ENCODE data around the gene RASGRF1.
"Not testable (repeated sequence)": the region's sequence is repeated elsewhere in the genome, so short reads cannot be mapped to it uniquely, and the experiment has no call there.

RASGRF1 gene

DNA sequence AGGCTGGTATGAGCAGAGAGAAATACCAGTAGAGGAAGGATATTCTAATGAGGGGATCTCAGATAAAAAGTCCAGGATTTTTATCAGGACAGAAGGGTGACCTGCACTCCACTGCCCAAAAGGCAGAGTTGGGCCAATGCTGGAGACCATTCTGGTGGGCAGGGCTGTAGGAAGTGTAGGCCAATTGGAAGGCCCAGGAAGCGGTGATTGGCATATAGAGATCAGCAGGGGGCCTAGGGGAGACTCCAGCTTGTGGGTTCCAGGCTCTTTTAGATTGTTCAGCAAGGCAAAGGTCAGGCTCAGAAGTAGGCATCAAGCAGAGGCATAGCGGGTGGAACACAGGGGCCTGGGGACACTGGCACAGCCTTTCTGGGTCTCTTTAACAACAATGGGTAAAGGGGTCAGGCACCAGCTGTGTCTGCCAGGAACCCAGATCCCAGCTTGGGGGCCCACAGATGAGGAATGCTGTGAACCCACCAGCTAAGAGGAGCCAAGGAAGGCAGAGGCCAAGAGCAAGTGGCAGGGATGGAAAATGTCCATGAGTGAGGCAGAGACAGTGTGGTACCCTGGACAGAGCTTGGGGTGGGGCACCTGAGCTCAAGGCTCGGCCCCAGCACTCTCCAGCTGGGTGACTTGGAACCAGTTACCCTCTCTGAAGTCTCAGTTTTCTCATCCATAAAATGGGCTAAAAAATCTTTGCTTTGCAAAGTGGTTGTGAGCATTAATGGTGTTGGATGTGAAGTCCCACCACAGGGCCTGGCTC, 27.0 kb upstream of the RASGRF1 start:
- DNase-seq (ENCODE audit: low read depth): no peak

DNA sequence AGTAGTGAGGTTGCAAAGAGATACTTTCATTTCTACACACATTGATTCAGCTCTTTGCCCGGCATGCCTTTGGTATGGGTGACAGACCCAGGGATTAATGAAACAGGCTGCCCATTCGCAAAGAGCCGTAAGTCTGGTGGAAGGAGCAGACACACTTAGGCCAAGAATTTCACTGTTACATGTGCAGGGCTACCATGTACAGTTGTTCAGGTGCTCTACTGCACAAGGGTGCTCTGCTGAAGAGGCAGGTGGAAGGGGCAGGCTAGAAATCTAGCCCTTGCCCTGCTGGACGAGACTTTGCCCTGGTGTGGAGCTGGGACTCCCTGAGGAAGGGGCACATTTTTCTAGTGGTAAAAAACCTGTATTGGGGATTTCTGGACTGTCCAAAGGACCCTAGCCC, 26.2 kb upstream of the RASGRF1 start:
- H3K4me3 ChIP-seq (ENCODE audit: control insufficient read depth, low read depth, low read length): no peak overlapping the region
- TF ChIP-seq, protein P1, sequence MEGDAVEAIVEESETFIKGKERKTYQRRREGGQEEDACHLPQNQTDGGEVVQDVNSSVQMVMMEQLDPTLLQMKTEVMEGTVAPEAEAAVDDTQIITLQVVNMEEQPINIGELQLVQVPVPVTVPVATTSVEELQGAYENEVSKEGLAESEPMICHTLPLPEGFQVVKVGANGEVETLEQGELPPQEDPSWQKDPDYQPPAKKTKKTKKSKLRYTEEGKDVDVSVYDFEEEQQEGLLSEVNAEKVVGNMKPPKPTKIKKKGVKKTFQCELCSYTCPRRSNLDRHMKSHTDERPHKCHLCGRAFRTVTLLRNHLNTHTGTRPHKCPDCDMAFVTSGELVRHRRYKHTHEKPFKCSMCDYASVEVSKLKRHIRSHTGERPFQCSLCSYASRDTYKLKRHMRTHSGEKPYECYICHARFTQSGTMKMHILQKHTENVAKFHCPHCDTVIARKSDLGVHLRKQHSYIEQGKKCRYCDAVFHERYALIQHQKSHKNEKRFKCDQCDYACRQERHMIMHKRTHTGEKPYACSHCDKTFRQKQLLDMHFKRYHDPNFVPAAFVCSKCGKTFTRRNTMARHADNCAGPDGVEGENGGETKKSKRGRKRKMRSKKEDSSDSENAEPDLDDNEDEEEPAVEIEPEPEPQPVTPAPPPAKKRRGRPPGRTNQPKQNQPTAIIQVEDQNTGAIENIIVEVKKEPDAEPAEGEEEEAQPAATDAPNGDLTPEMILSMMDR (conservative IDR thresholded peaks at IDR 0.05; ENCODE audit: control insufficient read depth, insufficient read depth, low read depth, low read length): no peak
- DNase-seq (ENCODE audit: low read depth): no peak

More for the DNA sequence above, 27.0 kb upstream of the RASGRF1 start:
- TF ChIP-seq, protein P1 (conservative IDR thresholded peaks at IDR 0.05; ENCODE audit: control insufficient read depth, insufficient read depth, low read depth, low read length): no peak
- no peak overlapping the region for H3K4me3 ChIP-seq (ENCODE audit: control insufficient read depth, low read depth, low read length)

DNA sequence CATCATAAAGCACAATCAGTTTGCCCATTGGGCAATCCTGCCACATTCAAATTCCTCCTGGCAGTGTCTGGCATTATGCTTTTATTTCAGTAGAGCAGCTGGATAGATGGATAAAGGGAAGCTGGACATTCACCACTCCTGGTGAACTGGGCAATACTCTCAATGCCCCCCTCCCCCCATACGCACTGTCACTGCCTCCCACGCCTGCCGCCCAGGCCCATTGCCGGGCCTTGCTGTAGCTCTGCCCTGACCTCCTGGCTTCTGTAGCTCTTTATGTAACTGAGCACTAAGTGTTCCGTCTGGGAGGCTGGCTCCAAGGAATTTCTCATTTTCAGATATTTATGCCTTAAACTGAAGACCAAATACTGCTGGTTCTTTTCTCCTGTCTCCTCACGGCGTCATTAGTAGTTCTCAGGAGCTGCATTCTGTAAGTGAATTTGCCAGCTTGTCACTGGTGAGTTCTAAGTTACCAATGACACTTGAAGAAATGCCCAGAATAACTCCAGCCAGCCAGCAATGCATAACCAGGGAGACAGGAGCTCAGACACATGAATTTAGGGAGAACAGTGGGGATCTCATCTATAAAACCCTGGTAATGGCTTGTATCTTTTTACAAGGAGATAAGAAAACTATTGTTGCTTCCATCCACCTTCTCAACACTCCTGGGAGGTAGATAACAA, 25.5 kb upstream of the RASGRF1 start:
- H3K4me3 ChIP-seq (ENCODE audit: control insufficient read depth, low read depth, low read length): no peak overlapping the region
- DNase-seq (ENCODE audit: low read depth): no peak
- TF ChIP-seq, protein P1 (conservative IDR thresholded peaks at IDR 0.05; ENCODE audit: control insufficient read depth, insufficient read depth, low read depth, low read length): no peak

DNA sequence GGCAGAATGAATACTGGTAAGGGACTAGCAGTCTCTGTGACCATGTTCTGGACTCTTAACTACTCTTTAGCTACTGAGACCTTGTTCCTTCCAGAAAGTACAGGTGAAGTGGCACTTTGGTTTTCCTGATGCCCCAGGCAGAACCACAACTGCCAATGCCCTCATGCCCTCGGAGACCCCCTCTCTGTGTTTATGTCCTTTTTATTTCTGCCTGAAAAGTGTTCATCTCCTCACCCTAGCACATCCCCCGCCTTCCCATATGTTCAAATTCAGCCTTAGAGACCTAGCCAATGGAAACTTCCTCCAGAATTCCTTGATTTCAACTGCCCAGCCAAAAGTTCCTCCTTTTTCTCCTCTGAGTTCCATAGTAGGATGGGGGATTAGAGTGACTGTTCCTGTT, 23.3 kb upstream of the RASGRF1 start:
- DNase-seq (ENCODE audit: low read depth): no peak
- TF ChIP-seq, protein P1 (conservative IDR thresholded peaks at IDR 0.05; ENCODE audit: control insufficient read depth, insufficient read depth, low read depth, low read length): no peak

DNA sequence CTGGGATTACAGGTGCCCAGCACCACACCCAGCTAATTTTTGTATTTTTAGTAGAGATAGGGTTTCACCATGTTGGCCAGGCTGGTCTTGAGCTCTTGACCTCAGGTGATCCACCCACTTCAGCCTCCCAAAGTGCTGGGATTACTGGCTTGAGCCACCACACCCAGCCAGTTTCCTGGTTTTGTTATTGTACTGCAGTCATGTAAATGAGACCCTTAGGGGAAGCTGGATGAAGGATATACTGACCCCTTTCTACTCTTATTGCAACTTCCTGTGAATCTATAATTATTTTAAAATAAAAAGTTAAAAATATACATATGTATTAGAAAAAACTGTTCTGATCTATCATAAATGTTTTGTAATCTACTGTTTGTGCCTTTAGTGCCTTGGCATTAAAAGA, 20.8 kb upstream of the RASGRF1 start:
- not testable (repeated sequence) for DNase-seq (ENCODE audit: low read depth); H3K4me3 ChIP-seq (ENCODE audit: control insufficient read depth, low read depth, low read length)

More for the DNA sequence above, 23.3 kb upstream of the RASGRF1 start:
- H3K4me3 ChIP-seq (ENCODE audit: control insufficient read depth, low read depth, low read length): no peak overlapping the region

DNA sequence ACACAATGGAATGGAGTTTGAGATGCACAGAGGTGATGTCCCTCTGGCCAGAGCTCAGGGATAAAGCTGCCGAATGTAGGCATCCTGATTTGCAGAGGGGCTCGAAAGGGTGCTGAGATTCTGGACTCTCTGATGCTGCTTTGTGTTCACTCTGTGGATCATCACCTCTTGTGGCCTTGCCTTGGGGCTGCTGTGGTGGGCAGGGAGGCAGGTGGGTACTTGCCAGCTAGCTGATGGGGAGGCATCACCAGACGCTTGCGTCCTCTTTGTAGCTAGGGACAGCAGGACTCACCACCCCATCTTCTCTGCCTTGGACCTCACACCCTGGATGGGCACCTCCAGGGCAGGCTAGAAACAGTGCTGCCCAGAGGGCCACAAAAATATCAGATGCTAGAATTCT, 14.6 kb upstream of the RASGRF1 start:
- DNase-seq (ENCODE audit: low read depth): no peak
- no peak overlapping the region for H3K4me3 ChIP-seq (ENCODE audit: control insufficient read depth, low read depth, low read length)
- TF ChIP-seq, protein P1 (conservative IDR thresholded peaks at IDR 0.05; ENCODE audit: control insufficient read depth, insufficient read depth, low read depth, low read length): no peak

DNA sequence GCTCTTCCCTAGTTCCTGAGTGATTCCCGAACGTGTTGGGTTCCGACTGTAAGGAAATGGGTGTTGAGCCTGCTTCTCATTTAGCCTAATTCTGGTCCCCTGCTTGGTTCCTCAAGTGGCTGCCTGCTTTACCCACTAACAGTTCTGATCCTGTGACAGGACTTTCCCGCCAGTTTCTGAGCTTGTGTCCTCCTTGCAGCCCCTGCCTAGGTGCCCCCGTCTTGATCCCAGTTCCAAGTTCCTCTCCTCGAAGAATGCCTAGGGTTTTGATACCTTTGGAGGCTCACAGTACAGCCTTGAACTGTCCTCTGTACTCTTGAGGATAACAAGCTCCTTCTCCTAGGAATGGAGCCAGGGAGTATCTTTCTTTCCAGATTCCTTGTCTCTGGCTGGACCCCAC, 12.0 kb upstream of the RASGRF1 start:
- no peak overlapping the region for H3K4me3 ChIP-seq (ENCODE audit: control insufficient read depth, low read depth, low read length)
- TF ChIP-seq, protein P1 (conservative IDR thresholded peaks at IDR 0.05; ENCODE audit: control insufficient read depth, insufficient read depth, low read depth, low read length): no peak
- no peak for DNase-seq (ENCODE audit: low read depth)

All from fibroblast of mammary gland (primary cell).